Rectal smooth muscle tissue (tissue), 1 donor: ENCODE measurements around the gene C1orf167.

Source experiments
- H3K27ac ChIP-seq: one replicate; pipeline ENCODE4 v1.7.0; 2013; ENCODE audit warnings: low read depth, low read length, inconsistent platforms
- H3K27me3 ChIP-seq: one replicate; pipeline ENCODE4 v1.7.0; 2013; ENCODE audit warnings: low read length; ENCODE audit not compliant: control insufficient read depth, insufficient read depth
- H3K36me3 ChIP-seq: one replicate; pipeline ENCODE4 v1.7.0; 2013; ENCODE audit warnings: low read length; ENCODE audit not compliant: control insufficient read depth, insufficient read depth
- H3K4me1 ChIP-seq: one replicate; pipeline ENCODE4 v1.7.0; 2013; ENCODE audit warnings: low read length; ENCODE audit not compliant: control insufficient read depth, insufficient read depth
- H3K4me3 ChIP-seq: one replicate; pipeline ENCODE4 v1.7.0; 2013; ENCODE audit warnings: low read length
- H3K9ac ChIP-seq: one replicate; pipeline ENCODE4 v1.7.0; 2013; ENCODE audit warnings: low read length

Gene C1orf167, protein sequence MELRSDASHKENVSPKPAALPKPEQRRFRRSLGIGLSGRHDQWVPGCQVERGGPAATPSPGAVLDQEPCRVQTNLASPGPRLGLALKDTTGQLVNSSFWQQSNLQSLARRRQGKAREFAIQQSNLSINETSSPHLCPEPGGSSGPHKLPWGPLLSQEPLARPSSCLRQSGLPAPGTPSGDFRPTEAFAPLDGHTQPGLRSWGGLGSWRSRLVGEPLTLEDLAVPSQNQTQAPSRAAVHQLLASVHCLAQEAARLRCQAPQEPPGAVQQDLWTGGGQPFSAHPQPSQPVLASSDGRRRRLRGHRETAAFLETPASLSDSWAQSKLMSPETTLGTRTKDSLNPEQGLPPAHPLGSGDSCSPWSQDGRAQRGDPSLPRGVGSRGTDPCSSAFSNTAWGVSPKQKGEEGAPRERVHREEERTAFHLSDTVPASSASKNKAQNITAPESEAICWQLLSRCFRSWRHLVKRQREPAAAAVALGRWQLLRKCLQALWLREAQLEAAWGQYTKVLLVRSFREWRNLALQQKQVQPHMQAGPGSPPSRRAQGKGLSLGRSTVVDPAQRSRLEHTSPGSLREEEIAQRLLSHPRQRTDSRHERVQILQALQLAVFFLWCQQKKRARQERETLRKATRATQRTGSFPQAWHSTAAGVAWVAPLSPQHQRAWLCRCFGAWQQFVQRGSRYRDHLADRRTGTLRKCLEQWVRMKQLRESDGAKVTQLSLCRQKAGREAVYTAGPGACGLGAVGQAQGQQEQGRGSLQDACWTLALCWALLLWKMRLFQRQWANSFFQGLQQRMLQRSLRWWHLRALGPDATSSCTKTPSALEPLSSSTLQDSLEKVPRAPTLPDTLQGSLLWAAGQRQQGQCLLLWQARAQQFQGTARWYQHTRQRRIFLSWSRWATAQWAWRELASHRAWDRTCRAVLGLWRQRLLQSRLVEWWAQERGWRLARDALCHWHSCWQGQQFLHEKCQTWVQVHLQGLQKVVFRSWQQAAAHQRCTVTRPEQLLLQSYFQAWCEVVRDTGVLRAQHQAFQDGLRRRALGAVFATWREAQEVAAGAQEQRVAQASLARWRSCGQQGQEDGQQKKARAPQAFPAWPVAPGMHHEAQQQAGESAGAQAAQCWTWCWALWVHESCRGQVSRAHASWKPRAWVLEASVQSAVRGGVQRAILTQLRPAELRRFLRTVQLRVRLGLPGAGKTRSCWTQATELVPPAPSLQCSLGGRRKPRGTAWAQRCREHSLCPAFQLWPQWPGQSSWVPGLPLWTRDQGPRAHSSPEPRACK (N-terminal part only)

DNA sequence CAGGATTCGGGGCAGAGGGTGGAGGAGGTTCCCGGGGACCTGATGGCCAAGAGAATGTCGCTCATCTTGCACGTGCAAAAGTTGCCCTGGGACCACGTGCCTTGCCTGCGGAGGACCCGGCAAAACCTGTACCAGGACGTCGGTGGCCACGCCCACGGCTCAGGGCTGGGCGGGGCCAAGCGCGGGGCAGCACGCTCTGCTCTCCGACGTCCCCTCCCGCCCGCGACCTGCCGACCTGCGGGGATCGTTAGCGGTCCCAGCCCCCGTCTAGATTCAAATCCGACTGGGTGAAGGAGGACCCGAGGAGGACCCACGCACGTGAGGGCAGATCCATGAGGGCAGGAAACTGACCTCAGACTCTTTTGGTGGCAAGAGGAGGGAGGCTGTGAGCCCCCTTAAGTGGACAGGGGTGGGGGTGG lies at the start of gene C1orf167:
C1orf167 (plus strand) TSS at position 206 of the 419 bp plus-strand sequence. CDS start 2,208 bp downstream, outside the sequence.
- no peak within 1 kb of the TSS for H3K9ac ChIP-seq
- H3K36me3 ChIP-seq, result no peaks in the 10 kb centered on the region
- peaks cover 3% of the 10 kb centered on the region for H3K27me3 ChIP-seq
- H3K4me3 ChIP-seq, result no peak within 1 kb of the TSS
- H3K27ac ChIP-seq, result no peak within 1 kb of the TSS
- no peaks in the 10 kb centered on the region for H3K4me1 ChIP-seq

DNA sequence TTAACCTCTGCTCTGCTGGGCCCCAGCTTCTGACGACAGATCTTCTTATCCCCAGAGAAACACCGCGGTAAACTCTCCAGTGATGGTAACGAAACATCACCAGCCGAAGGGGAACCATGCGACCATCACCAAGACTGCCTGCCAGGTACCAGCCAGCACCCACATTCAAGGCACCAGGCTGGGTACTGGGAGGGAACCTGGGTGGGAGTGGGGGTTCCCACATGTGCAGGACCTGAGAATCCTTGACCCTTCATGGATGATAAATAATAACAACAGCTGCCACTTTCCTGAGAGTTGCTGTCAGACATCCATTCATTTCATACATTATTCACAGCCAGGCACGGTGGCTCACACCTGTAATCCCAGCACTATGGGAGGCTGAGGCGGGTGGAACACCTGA lies 49.7 kb upstream of the C1orf167 start:
- no peak overlapping the region for H3K27ac ChIP-seq
- H3K4me3 ChIP-seq, result no peak overlapping the region

DNA sequence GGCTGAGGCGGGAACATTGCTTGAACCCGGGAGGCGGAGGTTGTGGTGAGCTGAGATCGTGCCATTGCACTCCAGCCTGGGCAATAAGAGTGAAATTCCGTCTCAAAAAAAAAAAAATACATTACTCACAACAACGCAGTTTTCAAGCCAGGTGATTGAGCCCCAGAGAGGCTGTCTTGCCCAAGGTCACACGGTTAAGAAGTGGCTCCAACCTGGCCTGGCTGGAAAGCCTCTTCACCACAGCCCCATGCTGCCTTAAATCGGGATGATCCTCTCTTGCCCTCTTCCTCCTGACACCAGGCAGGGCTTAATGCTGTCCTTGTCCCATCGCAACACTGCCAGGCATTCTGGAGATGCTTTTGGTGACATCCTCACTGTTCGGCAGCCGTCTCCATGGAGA lies 48.9 kb upstream of the C1orf167 start:
- H3K27me3 ChIP-seq, result peaks cover 2% of the 10 kb centered on the region
- H3K36me3 ChIP-seq, result no peaks in the 10 kb centered on the region

More for the DNA sequence above, 49.7 kb upstream of the C1orf167 start:
- Histone ChIP-seq H3K27me3 (peaks cover 8% of the 10 kb centered on the region), H3K36me3 (no peaks in the 10 kb centered on the region), H3K9ac (no peak overlapping the region), H3K4me1 (no peaks in the 10 kb centered on the region)

DNA sequence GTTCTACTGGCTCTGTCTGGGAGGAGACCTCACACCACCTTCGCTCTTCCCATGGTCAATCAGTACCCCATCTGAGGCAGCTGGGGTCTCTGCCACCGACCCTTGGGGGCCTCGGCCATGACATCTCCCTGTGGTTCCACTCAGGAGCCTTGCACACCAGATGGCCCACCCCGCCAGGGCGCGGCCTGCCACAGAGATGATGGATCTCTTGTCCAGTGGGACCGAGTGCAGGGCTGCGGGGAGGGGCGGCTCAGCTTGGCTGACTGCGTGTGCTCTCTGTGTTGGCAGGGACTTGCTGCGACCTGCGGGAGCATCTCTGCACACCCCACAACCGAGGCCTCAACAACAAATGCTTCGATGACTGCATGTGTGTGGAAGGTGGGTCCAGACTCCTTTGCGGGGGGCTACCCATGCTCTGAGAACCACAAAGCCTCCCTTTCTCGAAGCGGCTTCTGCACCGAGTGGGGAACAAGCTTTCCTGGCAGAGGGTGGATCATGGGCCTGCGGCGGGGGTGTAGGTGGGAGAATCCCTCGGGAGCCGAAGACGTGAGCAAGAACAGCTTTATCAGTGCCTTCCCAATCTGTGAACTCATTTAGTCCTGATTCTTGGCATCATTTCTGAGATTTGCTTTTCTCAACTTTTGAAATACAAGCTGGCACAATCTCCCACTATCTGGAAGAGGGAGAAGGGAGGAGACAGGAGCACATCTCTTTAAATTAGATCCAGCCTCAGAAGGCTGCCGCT lies 47.0 kb upstream of the C1orf167 start:
- no peak overlapping the region for H3K9ac ChIP-seq
- H3K4me3 ChIP-seq, result no peak overlapping the region
- H3K4me1 ChIP-seq, result peaks cover 4% of the 10 kb centered on the region
- no peaks in the 10 kb centered on the region for H3K36me3 ChIP-seq
- no peak overlapping the region for H3K27ac ChIP-seq
- H3K27me3 ChIP-seq, result no peaks in the 10 kb centered on the region

More for the DNA sequence above, 48.9 kb upstream of the C1orf167 start:
- H3K4me3 ChIP-seq, result no peak overlapping the region
- no peaks in the 10 kb centered on the region for H3K4me1 ChIP-seq
- no peak overlapping the region for H3K27ac ChIP-seq
- no peak overlapping the region for H3K9ac ChIP-seq

DNA sequence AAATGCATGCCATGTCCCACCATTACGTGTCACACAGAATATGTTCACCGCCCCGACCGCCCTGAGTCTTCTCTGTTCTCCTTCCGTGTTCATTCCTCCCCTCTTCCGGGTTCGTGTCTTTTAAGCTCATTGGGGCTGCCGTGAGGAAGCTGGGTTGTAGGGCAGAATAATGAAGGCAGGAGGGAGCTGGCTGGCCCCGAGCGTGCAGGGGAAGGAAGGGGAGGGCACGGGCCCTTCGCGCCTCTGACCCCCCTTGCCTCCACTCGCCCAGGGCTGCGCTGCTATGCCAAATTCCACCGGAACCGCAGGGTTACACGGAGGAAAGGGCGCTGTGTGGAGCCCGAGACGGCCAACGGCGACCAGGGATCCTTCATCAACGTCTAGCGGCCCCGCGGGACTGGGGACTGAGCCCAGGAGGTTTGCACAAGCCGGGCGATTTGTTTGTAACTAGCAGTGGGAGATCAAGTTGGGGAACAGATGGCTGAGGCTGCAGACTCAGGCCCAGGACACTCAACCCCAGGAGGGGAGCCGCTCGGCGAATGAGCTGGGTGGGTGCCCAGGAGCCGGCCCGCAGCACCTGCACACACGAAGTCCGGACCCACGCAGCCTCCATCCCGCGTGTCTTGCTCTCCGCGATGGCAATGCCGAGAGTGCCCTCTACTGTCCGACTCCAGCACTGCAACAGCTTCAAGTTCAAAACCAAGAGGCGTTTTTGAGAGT lies 42.5 kb upstream of the C1orf167 start:
- Histone ChIP-seq H3K27me3 (no peaks in the 10 kb centered on the region), H3K9ac (no peak overlapping the region), H3K27ac (no peak overlapping the region), H3K4me3 (peak overlapping the region; percentile 62), H3K36me3 (no peaks in the 10 kb centered on the region), H3K4me1 (peaks cover 4% of the 10 kb centered on the region)

DNA sequence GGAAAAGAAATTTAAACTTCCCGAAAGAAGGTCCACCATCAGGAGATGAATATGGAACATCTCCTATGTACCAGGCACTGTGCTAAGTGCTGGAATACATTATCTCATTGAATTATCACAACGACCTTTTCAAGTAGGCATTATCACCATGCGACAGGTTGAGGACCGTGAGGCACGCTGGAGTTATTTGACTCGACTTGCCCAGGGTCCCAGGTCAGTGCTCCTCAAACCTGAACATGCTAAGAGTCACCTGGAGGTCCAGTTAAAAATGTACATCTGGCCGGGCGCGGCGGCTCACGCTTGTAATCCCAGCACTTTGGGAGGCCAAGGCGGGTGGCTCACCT lies 42.0 kb upstream of the C1orf167 start:
- Histone ChIP-seq H3K36me3 (no peaks in the 10 kb centered on the region), H3K9ac (no peak overlapping the region), H3K4me1 (peaks cover 4% of the 10 kb centered on the region), H3K27me3 (no peaks in the 10 kb centered on the region), H3K4me3 (no peak overlapping the region), H3K27ac (no peak overlapping the region)

DNA sequence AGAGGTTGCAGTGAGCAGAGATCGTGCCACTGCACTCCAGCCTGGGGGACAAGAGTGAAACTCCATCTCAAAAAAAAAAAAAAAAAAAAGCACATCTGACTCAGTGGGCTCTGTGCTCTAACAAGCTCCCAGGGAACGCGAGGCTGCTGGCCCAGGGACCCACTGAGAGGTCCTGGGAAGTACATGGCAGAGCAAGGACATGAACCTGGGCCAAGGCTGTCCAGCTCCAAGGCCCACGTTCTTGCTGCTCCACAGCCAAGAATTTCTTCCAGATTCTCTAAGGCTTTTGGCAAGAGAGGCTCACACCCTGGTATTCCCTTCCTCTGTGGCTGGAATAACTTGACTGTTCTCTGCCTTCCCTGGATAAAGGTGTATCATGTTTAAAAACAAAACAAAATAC lies 41.5 kb upstream of the C1orf167 start:
- H3K27ac ChIP-seq, result no peak overlapping the region
- no peaks in the 10 kb centered on the region for H3K27me3 ChIP-seq
- H3K4me1 ChIP-seq, result peaks cover 4% of the 10 kb centered on the region
- no peaks in the 10 kb centered on the region for H3K36me3 ChIP-seq
- no peak overlapping the region for H3K9ac ChIP-seq
- H3K4me3 ChIP-seq, result no peak overlapping the region

DNA sequence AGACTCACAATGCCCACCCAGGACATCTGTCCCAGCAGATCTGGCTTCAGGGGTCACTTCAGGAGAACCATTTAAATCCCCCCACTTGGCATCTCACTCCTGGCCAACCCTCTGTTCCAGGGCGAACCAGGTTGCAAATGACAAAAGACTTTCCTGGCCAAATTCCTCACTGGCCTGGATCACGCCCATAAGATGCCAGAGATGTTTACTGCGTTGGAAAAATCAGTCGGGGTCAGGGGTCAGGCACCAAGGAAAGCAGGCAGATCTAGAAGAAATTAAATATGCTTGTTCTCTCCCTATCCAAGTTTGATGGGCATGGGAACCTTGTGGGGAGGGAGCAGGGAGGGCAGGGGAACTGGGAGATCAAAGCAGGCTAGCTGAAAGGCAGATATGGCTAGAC lies 40.7 kb upstream of the C1orf167 start:
- H3K9ac ChIP-seq, result no peak overlapping the region
- H3K4me1 ChIP-seq, result peaks cover 4% of the 10 kb centered on the region
- H3K27ac ChIP-seq, result no peak overlapping the region
- H3K36me3 ChIP-seq, result no peaks in the 10 kb centered on the region
- H3K27me3 ChIP-seq, result no peaks in the 10 kb centered on the region
- H3K4me3 ChIP-seq, result no peak overlapping the region

DNA sequence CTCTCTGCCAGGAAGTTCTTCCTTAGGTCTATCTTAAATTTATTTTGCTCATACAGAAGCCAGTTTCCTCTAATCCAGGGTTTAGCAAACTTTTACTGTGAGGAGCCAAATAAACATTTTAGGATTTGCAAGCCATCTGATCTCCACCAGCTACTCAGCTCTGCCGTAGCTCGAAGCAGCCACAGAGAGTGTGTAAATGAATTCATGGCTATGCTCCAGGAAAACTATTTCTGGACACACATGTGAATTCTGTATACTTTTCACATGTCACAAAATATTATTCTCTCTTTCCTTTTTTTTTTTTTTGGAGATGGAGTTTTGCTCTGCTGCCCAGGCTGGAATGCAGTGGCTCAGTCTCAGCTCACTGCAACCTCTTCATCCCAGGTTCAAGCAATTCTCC lies 39.5 kb upstream of the C1orf167 start:
- H3K4me1 ChIP-seq, result peaks cover 4% of the 10 kb centered on the region
- H3K9ac ChIP-seq, result no peak overlapping the region
- no peak overlapping the region for H3K4me3 ChIP-seq
- H3K27ac ChIP-seq, result no peak overlapping the region
- H3K36me3 ChIP-seq, result no peaks in the 10 kb centered on the region
- no peaks in the 10 kb centered on the region for H3K27me3 ChIP-seq

DNA sequence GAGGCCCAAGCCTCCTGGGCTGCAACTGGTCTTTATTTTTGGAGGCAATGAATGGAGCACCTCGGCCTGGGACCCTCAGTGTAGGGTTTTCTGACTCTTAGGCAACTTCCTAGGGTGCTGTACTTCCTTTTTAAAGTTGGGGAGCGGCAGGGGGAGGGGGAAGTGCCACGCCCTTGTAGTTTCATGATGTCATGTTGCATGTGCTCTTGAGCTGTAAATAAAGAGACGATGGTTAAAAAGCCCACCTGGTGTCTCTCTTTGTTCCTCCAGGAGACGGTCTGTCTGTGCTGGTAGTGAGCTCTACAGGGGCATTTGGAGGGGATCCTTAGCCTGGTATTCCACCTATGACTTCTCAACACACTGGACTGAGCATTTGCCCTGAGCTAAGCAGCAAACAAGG lies 36.4 kb upstream of the C1orf167 start:
- no peaks in the 10 kb centered on the region for H3K36me3 ChIP-seq
- no peak overlapping the region for H3K9ac ChIP-seq
- no peaks in the 10 kb centered on the region for H3K27me3 ChIP-seq
- H3K4me3 ChIP-seq, result no peak overlapping the region
- H3K4me1 ChIP-seq, result no peaks in the 10 kb centered on the region
- no peak overlapping the region for H3K27ac ChIP-seq

DNA sequence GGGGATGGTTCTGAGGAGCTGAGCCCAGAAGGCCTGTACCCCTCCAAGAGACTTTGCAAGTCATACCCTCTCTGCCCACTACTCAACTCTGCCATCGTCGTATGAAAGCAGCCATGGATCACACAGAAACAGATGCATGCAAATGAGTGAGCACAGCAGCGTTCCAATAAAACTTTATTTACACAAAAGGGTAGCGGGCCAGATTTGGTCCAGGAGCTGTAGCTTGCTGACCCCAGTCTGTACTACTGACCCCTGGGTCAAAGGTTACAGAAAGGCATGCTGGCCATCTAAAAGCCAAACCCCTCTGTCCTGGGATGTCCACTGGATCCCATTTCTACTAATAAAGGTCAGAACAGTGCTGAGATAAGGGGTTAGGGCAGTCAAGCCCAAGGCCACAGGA lies 34.9 kb upstream of the C1orf167 start:
- no peaks in the 10 kb centered on the region for H3K27me3 ChIP-seq
- no peak overlapping the region for H3K27ac ChIP-seq
- no peaks in the 10 kb centered on the region for H3K36me3 ChIP-seq
- no peak overlapping the region for H3K9ac ChIP-seq
- H3K4me3 ChIP-seq, result no peak overlapping the region
- peaks cover 7% of the 10 kb centered on the region for H3K4me1 ChIP-seq
